Neutrophil (primary cell): ENCODE data around the gene DPF3.

Source experiments
- H3K27ac ChIP-seq: fragments of 200-600 bp; sonication (generic); 2 replicates; pipeline ENCODE4 v1.5.1; 2016; ENCODE audit warnings: mild to moderate bottlenecking, moderate library complexity
- H3K27me3 ChIP-seq: fragments of 200-600 bp; sonication (generic); 2 replicates; pipeline ENCODE4 v1.6.0; 2016; ENCODE audit warnings: mild to moderate bottlenecking
- H3K36me3 ChIP-seq: fragments of 200-600 bp; sonication (generic); 2 replicates; pipeline ENCODE4 v1.5.1; 2017
- H3K4me1 ChIP-seq, 2 experiments: fragments of 200-600 bp in 1 of 2; sonication (generic) in 1 of 2; 1 replicate in 1 of 2; 2 replicates in 1 of 2; pipeline versions ENCODE4 v1.5.1 to v1.6.1; 2013 to 2016; ENCODE audit warnings: low read depth in 1 of 2, low read length in 1 of 2, mild to moderate bottlenecking in 1 of 2, moderate library complexity in 1 of 2; ENCODE audit not compliant: control insufficient read depth in 1 of 2, insufficient read depth in 1 of 2
- H3K4me3 ChIP-seq, 2 experiments: fragments of 200-600 bp in 1 of 2; sonication (generic) in 1 of 2; 1 replicate in 1 of 2; 2 replicates in 1 of 2; pipeline ENCODE4 v1.5.1; 2013 to 2016; ENCODE audit warnings: low read depth in 1 of 2, low read length in 1 of 2, mild to moderate bottlenecking in 1 of 2, moderate library complexity in 1 of 2
- H3K9me3 ChIP-seq: fragments of 200-600 bp; sonication (generic); 2 replicates; pipeline ENCODE4 v1.5.1; 2016
- CTCF ChIP-seq: fragments of 200-600 bp; sonication (generic); IDR thresholded peaks from 2 replicates; pipeline ENCODE4 v1.5.1; 2016; ENCODE audit warnings: antibody characterized with exemption

The DPF3 gene

DNA sequence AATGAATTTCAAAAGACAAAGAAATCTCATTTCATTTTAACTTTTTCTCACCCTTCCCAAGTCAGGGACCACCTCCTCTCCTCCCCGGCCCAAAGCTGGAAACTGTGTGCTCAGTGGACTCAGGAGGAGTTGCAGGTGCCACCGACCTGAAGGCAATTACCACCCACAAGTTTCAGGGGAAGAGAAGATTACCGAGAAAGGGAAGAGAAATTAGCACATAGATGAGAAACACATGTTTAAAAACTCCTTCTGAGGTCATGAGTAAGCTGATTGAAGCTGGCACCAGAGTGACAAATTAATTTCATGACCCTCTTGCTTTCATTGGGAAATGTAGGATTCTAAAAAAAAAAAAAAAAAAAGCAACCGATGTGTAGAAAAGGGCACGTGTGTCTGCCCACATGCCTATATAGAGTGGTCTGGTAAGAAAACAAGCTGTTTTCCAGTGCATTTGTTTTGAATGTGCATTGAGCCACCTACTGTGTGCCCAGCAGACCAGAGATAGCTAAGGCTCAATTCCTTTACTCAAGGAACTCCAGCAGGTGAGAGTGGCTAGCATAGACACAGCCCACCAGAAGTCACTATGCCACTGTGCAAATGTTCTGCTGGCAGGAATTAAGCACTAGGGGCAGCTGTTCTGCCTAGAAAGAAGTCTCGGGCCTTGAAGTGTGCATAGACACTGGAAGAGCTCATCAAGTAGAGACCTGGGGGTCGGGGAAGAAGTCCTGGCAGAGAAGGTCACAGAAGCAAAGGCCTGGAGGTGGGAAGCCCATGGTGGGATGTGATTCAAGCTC, 30.5 kb downstream of the DPF3 start:
- H3K27me3 ChIP-seq = peaks cover 8% of the 10 kb centered on the region
- H3K27ac ChIP-seq = no peak overlapping the region
- H3K36me3 ChIP-seq = no peaks in the 10 kb centered on the region
- no peak for TF ChIP-seq CTCF
- H3K9me3 ChIP-seq = no peaks in the 10 kb centered on the region
- no peaks in the 10 kb centered on the region for H3K4me1 ChIP-seq
- no peak overlapping the region for H3K4me3 ChIP-seq

GRCh38 chr14:72856530-72857266, 37.2 kb downstream of the DPF3 start:
- Histone ChIP-seq H3K4me3 (no peak overlapping the region), H3K27me3 (peaks cover 5% of the 10 kb centered on the region), H3K9me3 (no peaks in the 10 kb centered on the region), H3K36me3 (no peaks in the 10 kb centered on the region), H3K4me1 (no peaks in the 10 kb centered on the region), H3K27ac (no peak overlapping the region)
- TF ChIP-seq CTCF = no peak

DNA sequence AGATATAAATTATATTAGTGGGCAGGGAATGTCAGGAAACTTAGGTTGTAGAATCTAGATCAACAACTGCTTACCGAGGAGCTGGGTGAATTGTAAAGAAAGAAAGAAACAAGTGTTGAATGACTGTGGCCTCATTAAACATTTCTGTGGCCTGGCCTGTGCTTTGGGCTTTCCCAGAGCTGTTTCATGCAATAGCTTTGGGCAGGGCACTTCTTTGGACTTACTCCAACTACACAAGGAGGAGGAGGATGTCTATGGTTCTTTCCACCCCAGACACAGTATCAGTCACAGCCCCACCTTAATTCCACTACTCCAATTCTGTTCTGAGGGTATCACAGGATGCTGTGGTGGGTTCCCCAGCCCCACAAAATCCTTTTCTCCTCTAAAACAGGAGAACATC, 38.0 kb downstream of the DPF3 start:
- no peak for TF ChIP-seq CTCF
- no peaks in the 10 kb centered on the region for H3K27me3 ChIP-seq
- H3K4me1 ChIP-seq = no peaks in the 10 kb centered on the region
- no peak overlapping the region for H3K4me3 ChIP-seq
- H3K36me3 ChIP-seq = no peaks in the 10 kb centered on the region
- H3K27ac ChIP-seq = no peak overlapping the region
- no peaks in the 10 kb centered on the region for H3K9me3 ChIP-seq

DNA sequence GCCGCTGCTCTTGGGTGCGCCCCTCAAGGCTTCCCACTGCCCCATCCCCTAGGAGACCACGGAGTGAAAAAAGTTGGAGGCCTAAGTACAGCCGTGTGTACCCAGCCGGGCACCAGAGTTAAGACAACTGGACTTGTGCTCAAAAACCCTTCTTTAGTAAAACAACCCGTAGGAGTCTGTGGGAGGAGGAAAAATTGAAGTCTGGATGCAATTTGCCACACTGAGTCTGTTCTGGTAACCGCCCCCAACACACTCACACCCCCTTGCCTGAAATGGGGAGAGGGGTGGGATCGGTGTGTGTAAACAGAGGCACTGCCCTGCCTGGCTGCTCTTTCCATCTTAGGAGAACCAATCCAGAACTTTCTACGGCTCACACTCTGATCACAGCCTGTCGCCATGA, 41.7 kb downstream of the DPF3 start:
- no peak for TF ChIP-seq CTCF
- Histone ChIP-seq H3K4me1 (no peaks in the 10 kb centered on the region), H3K27ac (no peak overlapping the region), H3K27me3 (no peaks in the 10 kb centered on the region), H3K36me3 (no peaks in the 10 kb centered on the region), H3K4me3 (no peak overlapping the region), H3K9me3 (no peaks in the 10 kb centered on the region)

DNA sequence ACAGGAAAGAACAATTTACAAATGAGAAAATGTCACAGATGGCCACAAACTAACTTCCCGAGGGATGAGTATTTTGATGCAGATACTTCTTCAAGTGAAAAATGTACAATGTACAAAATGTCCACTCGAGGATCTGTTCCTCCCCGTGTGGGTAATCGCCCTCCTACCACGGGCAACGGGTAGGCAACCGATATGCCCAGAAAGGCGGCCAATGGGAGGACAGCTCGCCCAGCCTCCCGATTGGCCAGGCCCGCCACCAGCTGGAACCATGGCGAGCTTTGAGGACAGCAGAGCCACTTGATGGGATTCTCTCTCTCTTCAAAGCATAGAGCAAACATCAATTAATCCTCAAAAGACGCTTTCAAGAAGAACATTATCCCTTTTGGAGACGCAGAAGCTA, 42.3 kb downstream of the DPF3 start:
- Histone ChIP-seq H3K4me3 (no peak overlapping the region), H3K27ac (no peak overlapping the region), H3K9me3 (no peaks in the 10 kb centered on the region), H3K27me3 (no peaks in the 10 kb centered on the region), H3K4me1 (no peaks in the 10 kb centered on the region), H3K36me3 (no peaks in the 10 kb centered on the region)
- no peak for TF ChIP-seq CTCF
